ENCODE measurements around the gene GGNBP2.

Gene GGNBP2

GRCh38 chr17:36576793-36577192 is 32.1 kb downstream of the GGNBP2 start:
- DNase-seq = no peak

GRCh38 chr17:36578671-36579070 is 34.0 kb downstream of the GGNBP2 start:
- DNase-seq = no peak

- DNase-seq = no peak
Measured at GRCh38 chr17:36583787-36584186, 39.1 kb downstream of the GGNBP2 start.

GRCh38 chr17:36586138-36586537 is 41.4 kb downstream of the GGNBP2 start:
- no peak for DNase-seq

- DNase-seq = no peak
Measured at GRCh38 chr17:36590082-36590481, 45.4 kb downstream of the GGNBP2 start.

GRCh38 chr17:36591434-36592315 is 47.0 kb downstream of the GGNBP2 start, which contains the start of gene DHRS11:
DHRS11 (plus strand) TSS chr17:36591879; CDS start chr17:36592010, 131 bp downstream.
- DNase-seq = peak; percentile 76

GRCh38 chr17:36592316-36592715 is 47.6 kb downstream of the GGNBP2 start:
- DNase-seq = no peak

GRCh38 chr17:36592716-36593321 is 48.1 kb downstream of the GGNBP2 start:
- no peak for DNase-seq

- no peak for DNase-seq
Measured at GRCh38 chr17:36593656-36594316, 49.1 kb downstream of the GGNBP2 start.

- DNase-seq = no peak
Measured at GRCh38 chr17:36594626-36595401, 50.1 kb downstream of the GGNBP2 start.

GRCh38 chr17:36597226-36597625 is 52.5 kb downstream of the GGNBP2 start:
- no peak for DNase-seq

- DNase-seq = no peak
Measured at GRCh38 chr17:36597866-36598777, 53.4 kb downstream of the GGNBP2 start.

GRCh38 chr17:36598951-36599401 is 54.3 kb downstream of the GGNBP2 start:
- DNase-seq = no peak

GRCh38 chr17:36599546-36600250 is 55.0 kb downstream of the GGNBP2 start:
- no peak for DNase-seq

GRCh38 chr17:36600465-36600864 is 55.7 kb downstream of the GGNBP2 start:
- no peak for DNase-seq

- DNase-seq = no peak
Measured at GRCh38 chr17:36600936-36601302, 56.2 kb downstream of the GGNBP2 start.

- peak; percentile 91 for DNase-seq
Measured at GRCh38 chr17:36601303-36602029, 56.7 kb downstream of the GGNBP2 start, which contains the start of gene MRM1. MRM1 (plus strand) TSS chr17:36601583; CDS start chr17:36601811, 228 bp downstream.

GRCh38 chr17:36602030-36602748 is 57.5 kb downstream of the GGNBP2 start:
- no peak for DNase-seq

- peak; percentile 83 for DNase-seq
Measured at GRCh38 chr17:36602924-36603384, 58.2 kb downstream of the GGNBP2 start.

Measured in CD4-positive, alpha-beta T cell treated with Interleukin-21 for 1 hour (primary cell).